Hematopoietic multipotent progenitor cell treated with erythropoietin and hydrocortisone succinate and interleukin-3 and kit ligand, for 17 days (in vitro differentiated cells): ENCODE measurements around the gene MRPL24.
A peak's percentile ranks its signal among the peaks of the same experiment; 100 is the strongest.

ENCODE experiments used
- DNase-seq: peaks from one replicate; pipeline ENCODE4 v3.0.0-alpha.2; 2015; ENCODE audit warnings: low spot score

MRPL24 gene

GRCh38 chr1:156692441-156692924 lies 48.4 kb downstream of the MRPL24 start:
- DNase-seq = no peak

GRCh38 chr1:156691665-156692440 lies 49.0 kb downstream of the MRPL24 start:
- DNase-seq = no peak

GRCh38 chr1:156691191-156691590 lies 49.7 kb downstream of the MRPL24 start:
- no peak for DNase-seq

GRCh38 chr1:156690675-156691036 lies 50.2 kb downstream of the MRPL24 start:
- no peak for DNase-seq

GRCh38 chr1:156689953-156690674 lies 50.8 kb downstream of the MRPL24 start:
- no peak for DNase-seq

- DNase-seq = peak; percentile 66
Measured at GRCh38 chr1:156689035-156689952, 51.6 kb downstream of the MRPL24 start.
